GM18519 (cell line): ENCODE results near the gene LRP5.
"Not testable (repeated sequence)": the region's sequence is repeated elsewhere in the genome, so short reads cannot be mapped to it uniquely, and the experiment has no call there.

Experiments
- ATAC-seq: cut with Tn5 transposase; IDR thresholded peaks from one replicate; pipeline ENCODE4 v1.9.1; 2021; ENCODE audit warnings: mild to moderate bottlenecking, moderate library complexity; ENCODE audit not compliant: unreplicated experiment, low FRiP score

The LRP5 gene

GRCh38 chr11:68279676-68280075, 32.7 kb upstream of the LRP5 start:
- no peak for ATAC-seq

DNA sequence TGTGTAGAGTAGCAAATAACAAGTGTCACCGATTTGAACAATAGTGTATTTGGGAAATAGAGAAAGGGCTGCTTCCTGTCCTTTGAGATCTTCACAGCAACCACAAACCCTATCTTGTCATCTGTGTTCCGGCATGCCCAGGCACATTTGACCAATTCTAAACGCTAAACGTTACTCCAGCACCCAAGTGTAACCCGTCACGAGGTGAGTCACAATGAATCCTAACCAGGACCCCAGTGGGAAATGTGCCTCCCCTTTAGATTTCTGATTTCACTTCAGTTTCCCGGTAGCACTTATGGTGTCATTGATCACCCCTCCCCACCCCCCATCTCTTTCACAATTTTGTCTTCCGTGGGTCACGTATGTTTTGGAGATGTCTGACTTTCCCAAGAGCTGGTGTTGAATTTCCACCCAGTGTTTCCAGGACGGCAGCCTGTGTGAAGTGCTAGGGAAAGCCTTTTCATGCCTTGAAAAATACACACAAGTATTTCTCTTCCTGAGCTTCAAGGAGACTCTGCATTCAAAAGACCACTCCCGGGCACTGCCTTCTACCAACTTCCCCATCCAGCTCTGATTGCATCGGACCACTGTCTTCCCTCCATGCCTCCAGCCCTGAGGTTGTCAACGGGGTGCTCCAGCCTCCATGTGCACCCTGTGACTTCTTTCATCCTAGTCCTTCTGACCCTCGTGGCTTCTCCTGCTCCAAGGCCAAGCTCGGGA, 30.1 kb upstream of the LRP5 start:
- no peak for ATAC-seq

DNA sequence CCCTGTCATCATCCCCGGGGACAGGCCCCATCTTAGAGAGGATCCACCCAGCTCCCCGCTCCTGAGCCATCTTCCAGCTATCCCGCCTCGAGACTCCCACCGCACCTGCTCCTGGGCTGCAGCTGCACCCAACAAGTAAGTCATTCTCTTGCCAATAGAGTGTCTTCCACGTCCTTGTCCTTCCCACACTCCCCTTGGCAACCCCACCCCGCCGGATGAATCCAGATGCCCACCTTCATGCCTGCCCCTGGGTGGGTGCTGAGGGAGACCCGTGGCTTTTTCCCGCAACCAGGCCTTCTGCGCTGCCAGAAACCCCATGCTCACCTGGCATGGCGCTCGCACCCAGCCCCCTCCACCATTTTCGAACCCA, 29.5 kb upstream of the LRP5 start:
- ATAC-seq: no peak

- ATAC-seq: not testable (repeated sequence)
Observed at GRCh38 chr11:68284588-68284987, 27.8 kb upstream of the LRP5 start.

DNA sequence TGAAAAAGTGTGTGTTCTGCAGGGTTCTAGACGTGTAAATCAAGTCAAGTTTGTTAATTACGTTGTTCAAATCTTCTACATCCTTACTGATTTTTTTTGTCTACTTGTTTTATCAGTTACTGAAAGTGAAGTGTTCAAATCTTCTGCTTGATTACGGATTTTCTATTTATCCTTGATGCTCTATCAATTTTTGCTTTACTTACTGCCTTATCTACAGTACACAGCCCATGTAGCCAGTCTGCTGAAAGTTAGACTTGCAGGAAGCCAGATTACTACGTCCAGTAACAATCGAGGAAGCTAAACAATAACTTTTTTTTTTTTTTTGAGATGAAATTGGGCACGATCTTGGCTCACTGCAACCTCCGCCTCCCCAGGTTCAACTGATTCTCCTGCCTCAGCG, 25.0 kb upstream of the LRP5 start:
- ATAC-seq: no peak

- no peak for ATAC-seq
Observed at GRCh38 chr11:68289456-68289855, 22.9 kb upstream of the LRP5 start.

- ATAC-seq: no peak
Observed at GRCh38 chr11:68293708-68294107, 18.7 kb upstream of the LRP5 start.

- ATAC-seq: no peak
Observed at GRCh38 chr11:68295271-68295670, 17.1 kb upstream of the LRP5 start.

DNA sequence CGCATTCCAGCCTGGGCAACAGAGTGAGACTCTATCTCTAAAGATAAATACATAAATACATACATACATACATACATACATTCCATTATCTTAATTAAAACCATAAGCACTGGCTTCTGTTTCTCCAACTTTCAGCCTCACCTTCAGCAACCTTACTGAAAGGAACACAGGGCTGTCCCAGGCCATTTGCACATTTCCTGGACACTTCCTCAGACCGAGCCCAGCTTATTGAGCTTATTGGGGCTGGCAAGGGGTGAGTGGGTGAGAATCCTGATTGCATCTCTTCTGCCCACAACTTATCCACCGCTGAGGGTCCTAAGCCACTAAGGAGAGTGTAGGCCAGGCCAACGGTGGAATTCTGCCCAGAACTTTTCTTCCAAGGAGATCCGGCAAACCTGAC, 16.5 kb upstream of the LRP5 start:
- ATAC-seq: no peak

- ATAC-seq: no peak
Observed at GRCh38 chr11:68296344-68297051, 15.9 kb upstream of the LRP5 start.

GRCh38 chr11:68297052-68297378, 15.4 kb upstream of the LRP5 start:
- no peak for ATAC-seq

DNA sequence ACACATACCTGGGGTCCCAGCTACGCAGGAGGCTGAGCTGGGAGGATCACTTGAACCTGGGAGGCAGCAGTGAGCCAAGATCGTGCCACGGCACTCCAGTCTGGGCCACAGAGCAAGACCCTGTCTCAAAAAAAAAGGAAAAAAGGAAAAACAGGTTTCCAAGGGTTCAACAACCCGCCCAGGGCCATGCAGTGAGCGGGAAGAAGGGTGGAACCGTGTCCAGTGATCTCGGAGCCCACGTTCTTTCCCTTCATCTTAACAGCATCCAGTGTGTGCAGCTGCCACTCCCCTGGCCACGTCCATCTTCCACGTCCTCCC, 14.9 kb upstream of the LRP5 start:
- ATAC-seq: no peak

DNA sequence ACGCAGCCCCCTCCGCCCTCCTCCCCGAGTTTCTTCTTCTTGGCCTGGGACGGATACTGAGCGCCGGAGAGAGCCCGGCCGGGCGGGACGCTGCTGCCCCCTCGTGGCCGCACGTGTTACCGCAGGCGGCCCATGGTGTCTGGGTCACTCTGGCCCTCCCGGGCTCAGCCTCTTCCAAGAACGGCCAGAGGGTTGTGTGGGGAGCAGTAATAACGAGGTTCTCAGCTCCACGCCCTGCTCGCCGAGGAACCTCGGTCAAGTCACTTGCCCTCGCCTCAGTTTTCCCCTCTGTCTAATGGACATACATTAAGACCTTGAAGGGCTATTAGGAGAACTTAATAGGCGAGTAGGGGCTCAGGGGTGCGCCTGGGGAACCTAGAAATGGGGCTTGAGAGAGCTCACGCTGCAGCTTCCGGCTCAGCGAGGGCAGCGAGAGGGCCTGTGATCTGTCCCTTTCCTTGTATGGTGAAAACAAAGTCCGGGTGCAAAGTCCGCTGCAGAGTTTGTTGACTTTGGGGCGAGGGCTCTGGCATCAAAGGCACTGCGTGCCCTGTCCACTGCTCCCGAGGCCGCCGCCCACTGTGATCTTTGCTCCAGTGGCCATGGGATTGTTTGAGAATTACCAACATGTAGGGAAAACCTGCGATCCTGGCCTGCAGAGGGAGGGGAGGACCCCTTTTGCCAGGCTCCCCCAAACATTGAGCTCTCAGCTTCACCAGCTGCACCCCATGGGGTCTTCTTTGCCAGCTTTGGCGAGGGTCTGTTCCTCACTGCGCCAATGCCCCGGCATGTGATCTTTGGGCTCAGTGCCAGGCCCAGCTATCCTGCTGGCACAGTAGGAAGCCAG, 14.4 kb upstream of the LRP5 start:
- no peak for ATAC-seq

- no peak for ATAC-seq
Observed at GRCh38 chr11:68298659-68299516, 13.5 kb upstream of the LRP5 start.

GRCh38 chr11:68299517-68299879, 12.9 kb upstream of the LRP5 start:
- not testable (repeated sequence) for ATAC-seq

DNA sequence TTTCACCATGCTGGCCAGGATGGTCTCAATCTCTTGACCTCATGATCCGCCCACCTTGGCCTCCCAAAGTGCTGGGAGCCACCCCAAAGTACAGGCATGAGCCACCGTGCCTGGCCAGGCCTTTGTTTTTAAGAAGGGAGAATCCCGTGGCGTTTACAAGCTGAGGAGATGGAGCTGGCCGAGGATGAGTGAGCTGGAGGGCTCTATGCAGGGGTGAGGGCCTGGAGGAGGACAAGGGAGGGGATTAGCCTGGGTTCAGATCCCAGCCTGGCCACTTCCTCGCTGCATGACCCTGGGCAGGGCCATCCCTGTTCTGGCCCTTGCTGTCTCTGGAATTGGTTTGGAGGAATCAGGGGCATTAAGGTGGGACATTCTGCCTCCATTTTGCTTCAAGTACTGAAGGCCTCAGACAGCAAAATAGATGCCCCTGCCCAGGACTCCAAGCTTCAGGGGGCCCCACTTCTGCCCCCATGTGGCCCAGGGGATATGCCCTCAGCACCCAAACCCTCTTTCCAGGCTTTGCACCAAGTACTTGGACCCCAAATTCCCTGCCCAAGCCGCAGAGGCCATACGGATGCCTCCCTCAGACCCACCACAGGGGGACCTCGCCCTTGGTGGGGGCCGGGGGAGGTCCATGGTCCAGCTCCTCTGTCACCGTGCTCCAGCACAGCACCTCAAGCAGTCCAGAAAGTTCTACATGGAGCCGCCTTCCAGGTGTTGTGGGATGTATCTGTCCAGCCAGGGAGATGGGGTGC, 12.1 kb upstream of the LRP5 start:
- ATAC-seq: no peak

GRCh38 chr11:68302256-68302655, 10.1 kb upstream of the LRP5 start:
- ATAC-seq: no peak

DNA sequence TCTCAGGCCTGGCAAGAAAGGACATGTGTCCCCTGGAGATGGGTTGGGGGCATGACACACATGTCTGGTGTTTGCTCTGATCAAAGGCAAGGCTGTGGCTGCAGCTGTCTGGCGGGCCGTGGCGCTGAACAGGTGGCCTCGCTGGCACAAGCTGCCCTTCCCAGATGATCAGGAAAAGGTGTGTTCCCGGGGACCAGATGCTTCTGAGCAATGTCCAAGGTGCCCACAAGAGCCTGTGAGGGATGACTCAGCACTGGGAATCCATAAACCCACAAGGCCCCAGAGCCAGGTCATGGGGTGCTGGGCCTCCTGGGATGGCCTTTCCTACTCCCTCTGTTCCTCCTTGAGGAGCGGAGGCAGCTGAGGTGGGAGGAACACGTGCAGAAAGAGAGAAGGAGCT, 9.7 kb upstream of the LRP5 start:
- ATAC-seq: no peak

- no peak for ATAC-seq
Observed at GRCh38 chr11:68303083-68303482, 9.3 kb upstream of the LRP5 start.
